GM12872 (cell line): ENCODE measurements around the gene SLC10A2.

Experiments used
- CTCF ChIP-seq: IDR thresholded peaks from 3 replicates; pipeline ENCODE4 v1.5.1; 2011; ENCODE audit warnings: low read depth, mild to moderate bottlenecking, low read length, moderate library complexity; ENCODE audit not compliant: insufficient read depth

The SLC10A2 gene

GRCh38 chr13:103066079-103066780, at the start of gene SLC10A2:
Gene SLC10A2 (minus strand): TSS chr13:103066417. CDS start chr13:103066249, 168 bp downstream.
- no peak for TF ChIP-seq CTCF

GRCh38 chr13:103107580-103107979, 41.4 kb upstream of the SLC10A2 start:
- TF ChIP-seq CTCF: no peak

- TF ChIP-seq CTCF: no peak
Observed at GRCh38 chr13:103104340-103104739, 38.1 kb upstream of the SLC10A2 start.

GRCh38 chr13:103102482-103102881, 36.3 kb upstream of the SLC10A2 start:
- no peak for TF ChIP-seq CTCF

GRCh38 chr13:103101901-103102300, 35.7 kb upstream of the SLC10A2 start:
- no peak for TF ChIP-seq CTCF

- no peak for TF ChIP-seq CTCF
Observed at GRCh38 chr13:103101500-103101899, 35.3 kb upstream of the SLC10A2 start.

- no peak for TF ChIP-seq CTCF
Observed at GRCh38 chr13:103100830-103101229, 34.6 kb upstream of the SLC10A2 start.
